GM18499 (cell line): ENCODE measurements around the gene TTLL8.

ENCODE experiments used
- ATAC-seq: cut with Tn5 transposase; IDR thresholded peaks from one replicate; pipeline ENCODE4 v1.9.1; 2021; ENCODE audit warnings: moderate number of reproducible peaks; ENCODE audit not compliant: insufficient read depth, unreplicated experiment

Gene TTLL8

GRCh38 chr22:50063589-50064393 lies 5.7 kb upstream of the TTLL8 start:
- no peak for ATAC-seq

GRCh38 chr22:50062509-50063135 lies 4.5 kb upstream of the TTLL8 start:
- ATAC-seq = no peak

- ATAC-seq = no peak
These were observed 3.8 kb upstream of the TTLL8 start for GRCh38 chr22:50061824-50062355.

- no peak for ATAC-seq
These were observed 3.2 kb upstream of the TTLL8 start for GRCh38 chr22:50061141-50061823.

- no peak for ATAC-seq
These were observed 2.5 kb upstream of the TTLL8 start for GRCh38 chr22:50060441-50061140.

- no peak for ATAC-seq
These were observed 1.8 kb upstream of the TTLL8 start for GRCh38 chr22:50059881-50060262.

GRCh38 chr22:50058906-50059880 lies 1.1 kb upstream of the TTLL8 start:
- no peak for ATAC-seq

- no peak for ATAC-seq
These were observed 629 bp downstream of the TTLL8 start for GRCh38 chr22:50057278-50058060.

- ATAC-seq = no peak
These were observed 1.7 kb downstream of the TTLL8 start for GRCh38 chr22:50056214-50056972.

- ATAC-seq = no peak
These were observed 4.2 kb downstream of the TTLL8 start for GRCh38 chr22:50053861-50054260.

GRCh38 chr22:50051930-50052329 lies 6.2 kb downstream of the TTLL8 start:
- no peak for ATAC-seq

- ATAC-seq = no peak
These were observed 8.6 kb downstream of the TTLL8 start for GRCh38 chr22:50049299-50050195.

- ATAC-seq = no peak
These were observed 9.3 kb downstream of the TTLL8 start for GRCh38 chr22:50048836-50049235.

- ATAC-seq = no peak
These were observed 9.9 kb downstream of the TTLL8 start for GRCh38 chr22:50048061-50048765.

GRCh38 chr22:50047346-50047745 lies 10.8 kb downstream of the TTLL8 start:
- no peak for ATAC-seq

- no peak for ATAC-seq
These were observed 11.4 kb downstream of the TTLL8 start for GRCh38 chr22:50046481-50047245.
